ENCODE measurements around the gene FSD2.

- TF ChIP-seq, protein P1, sequence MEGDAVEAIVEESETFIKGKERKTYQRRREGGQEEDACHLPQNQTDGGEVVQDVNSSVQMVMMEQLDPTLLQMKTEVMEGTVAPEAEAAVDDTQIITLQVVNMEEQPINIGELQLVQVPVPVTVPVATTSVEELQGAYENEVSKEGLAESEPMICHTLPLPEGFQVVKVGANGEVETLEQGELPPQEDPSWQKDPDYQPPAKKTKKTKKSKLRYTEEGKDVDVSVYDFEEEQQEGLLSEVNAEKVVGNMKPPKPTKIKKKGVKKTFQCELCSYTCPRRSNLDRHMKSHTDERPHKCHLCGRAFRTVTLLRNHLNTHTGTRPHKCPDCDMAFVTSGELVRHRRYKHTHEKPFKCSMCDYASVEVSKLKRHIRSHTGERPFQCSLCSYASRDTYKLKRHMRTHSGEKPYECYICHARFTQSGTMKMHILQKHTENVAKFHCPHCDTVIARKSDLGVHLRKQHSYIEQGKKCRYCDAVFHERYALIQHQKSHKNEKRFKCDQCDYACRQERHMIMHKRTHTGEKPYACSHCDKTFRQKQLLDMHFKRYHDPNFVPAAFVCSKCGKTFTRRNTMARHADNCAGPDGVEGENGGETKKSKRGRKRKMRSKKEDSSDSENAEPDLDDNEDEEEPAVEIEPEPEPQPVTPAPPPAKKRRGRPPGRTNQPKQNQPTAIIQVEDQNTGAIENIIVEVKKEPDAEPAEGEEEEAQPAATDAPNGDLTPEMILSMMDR (IDR thresholded peaks at IDR 0.05): no peak
- TF ChIP-seq EP300 (IDR thresholded peaks at IDR 0.05; ENCODE audit: low read depth) (no peak), POLR2AphosphoS5 (IDR thresholded peaks at IDR 0.05) (no peak), POLR2A (IDR thresholded peaks at IDR 0.05) (no peak)
Observed at GRCh38 chr15:82846621-82847020, 40.8 kb upstream of the FSD2 start.

Measured in transverse colon (tissue), 4 donors.